Suprapubic skin (tissue), 4 donors: ENCODE measurements around the gene BSPRY. TPM values are rescaled to one million over a fixed set of nuclear protein-coding genes. Genes with fewer than 3 reads are reported as not detected.

Source experiments
- DNase-seq, 2 donors: peaks; one replicate each; pipeline ENCODE4 v3.0.0-alpha.2; 2019; ENCODE audit warnings: low spot score in 2 of 2
- H3K27ac ChIP-seq: fragments of 200-600 bp; sonication (generic); one replicate; pipeline ENCODE4 v1.5.1; 2019
- H3K27me3 ChIP-seq: fragments of 200-600 bp; sonication (generic); one replicate; pipeline ENCODE4 v1.5.1; 2019
- H3K36me3 ChIP-seq: fragments of 200-600 bp; sonication (generic); one replicate; pipeline ENCODE4 v1.5.1; 2019
- H3K4me1 ChIP-seq: fragments of 200-600 bp; sonication (generic); one replicate; pipeline ENCODE4 v1.5.1; 2019
- H3K4me3 ChIP-seq: fragments of 200-600 bp; sonication (generic); one replicate; pipeline ENCODE4 v1.5.1; 2019; ENCODE audit warnings: mild to moderate bottlenecking
- H3K9me3 ChIP-seq: fragments of 200-600 bp; sonication (generic); one replicate; pipeline ENCODE4 v1.5.1; 2019
- EP300 ChIP-seq: sonication (generic); formaldehyde crosslinking; IDR thresholded peaks from one replicate; pipeline ENCODE4 v1.6.1; 2017; ENCODE audit warnings: antibody characterized with exemption
- POLR2A ChIP-seq, 2 donors: fragments of 450-650 bp; IDR thresholded peaks; one replicate each; pipeline ENCODE4 v1.6.1; 2017; ENCODE audit warnings: antibody characterized with exemption in 2 of 2, mild to moderate bottlenecking in 2 of 2, moderate library complexity in 2 of 2
- POLR2AphosphoS5 ChIP-seq, 3 donors: sonication (generic); formaldehyde crosslinking; IDR thresholded peaks; one replicate each; pipeline ENCODE4 v1.6.1; 2017; ENCODE audit warnings: antibody characterized with exemption in 3 of 3
- WGBS: methylation state at CpG from one replicate; pipeline ENCODE4 v1.1.5; 2018; 5-methylcytosine and 5-hydroxymethylcytosine counted together
- total RNA-seq, 4 donors: library from RNA; depleted of rRNA; stranded (reverse); fragments of >200 nt; gene quantifications; one replicate each; pipeline ENCODE4 v1.1.0, GENCODE V29; 2016
- TF ChIP-seq, protein P1 (sequence below), 2 donors: fragments of 200-600 bp in 1 of 2; fragments of 450-650 bp in 1 of 2; sonication (generic) in 1 of 2; IDR thresholded peaks; one replicate each; pipeline ENCODE4 v1.5.1; 2016 to 2019; ENCODE audit warnings: antibody characterized with exemption in 2 of 2, mild to moderate bottlenecking in 1 of 2, moderate library complexity in 1 of 2

The BSPRY gene
- total RNA-seq, 4 donors from 2014 or later, result 8.3 to 37.3 (median 30.8) TPM

DNA sequence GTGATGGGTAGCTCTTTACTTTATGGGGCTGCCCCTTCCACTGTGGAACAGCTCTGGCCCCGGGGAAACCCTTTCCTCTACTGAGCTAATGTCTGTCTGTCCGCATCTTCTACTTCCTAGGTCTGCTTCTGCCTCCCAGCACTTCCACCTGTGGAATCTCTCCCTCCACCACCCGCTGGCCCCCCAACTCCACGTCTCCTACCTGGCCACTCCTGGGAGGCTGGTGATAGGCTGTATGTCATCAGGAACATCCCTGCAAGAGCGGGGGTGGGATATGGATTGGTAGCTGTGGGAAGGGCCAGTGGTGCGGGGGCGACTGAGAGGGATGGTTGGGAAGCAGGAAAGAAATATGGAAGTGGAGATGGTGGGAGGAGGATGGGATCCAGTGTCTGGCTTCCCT lies 42.6 kb downstream of the BSPRY start:
- H3K36me3 ChIP-seq, result peaks cover 74% of the 10 kb centered on the region
- WGBS, result over 99% methylated on average over 7 of the region's 7 CpGs
- TF ChIP-seq EP300 (no peak), POLR2AphosphoS5 (IDR thresholded peaks at IDR 0.05) (no peak), POLR2A (IDR thresholded peaks at IDR 0.05) (no peak)
- TF ChIP-seq, protein P1, sequence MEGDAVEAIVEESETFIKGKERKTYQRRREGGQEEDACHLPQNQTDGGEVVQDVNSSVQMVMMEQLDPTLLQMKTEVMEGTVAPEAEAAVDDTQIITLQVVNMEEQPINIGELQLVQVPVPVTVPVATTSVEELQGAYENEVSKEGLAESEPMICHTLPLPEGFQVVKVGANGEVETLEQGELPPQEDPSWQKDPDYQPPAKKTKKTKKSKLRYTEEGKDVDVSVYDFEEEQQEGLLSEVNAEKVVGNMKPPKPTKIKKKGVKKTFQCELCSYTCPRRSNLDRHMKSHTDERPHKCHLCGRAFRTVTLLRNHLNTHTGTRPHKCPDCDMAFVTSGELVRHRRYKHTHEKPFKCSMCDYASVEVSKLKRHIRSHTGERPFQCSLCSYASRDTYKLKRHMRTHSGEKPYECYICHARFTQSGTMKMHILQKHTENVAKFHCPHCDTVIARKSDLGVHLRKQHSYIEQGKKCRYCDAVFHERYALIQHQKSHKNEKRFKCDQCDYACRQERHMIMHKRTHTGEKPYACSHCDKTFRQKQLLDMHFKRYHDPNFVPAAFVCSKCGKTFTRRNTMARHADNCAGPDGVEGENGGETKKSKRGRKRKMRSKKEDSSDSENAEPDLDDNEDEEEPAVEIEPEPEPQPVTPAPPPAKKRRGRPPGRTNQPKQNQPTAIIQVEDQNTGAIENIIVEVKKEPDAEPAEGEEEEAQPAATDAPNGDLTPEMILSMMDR (IDR thresholded peaks at IDR 0.05), result no peak

DNA sequence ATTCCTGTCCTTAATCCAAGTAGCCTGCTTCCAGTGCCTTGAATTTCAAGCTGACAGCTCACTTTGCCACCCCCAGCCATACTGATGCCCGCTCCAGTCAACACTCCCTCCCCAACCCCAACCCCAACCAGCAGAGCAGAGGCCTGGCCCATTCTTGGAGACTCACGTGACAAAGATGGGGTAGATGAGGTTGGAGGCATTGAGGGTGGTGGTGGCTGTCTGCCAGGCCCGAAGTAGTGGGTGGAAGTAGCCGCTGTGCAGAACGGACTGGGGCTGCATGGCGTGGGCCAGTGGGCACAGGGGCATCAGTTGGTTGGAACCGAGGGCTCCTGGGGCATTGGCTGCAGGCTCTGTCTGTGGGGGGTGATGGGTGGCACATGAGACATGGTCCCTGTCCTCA lies 43.9 kb downstream of the BSPRY start:
- no peak for TF ChIP-seq POLR2AphosphoS5 (IDR thresholded peaks at IDR 0.05)
- no peak for TF ChIP-seq EP300
- TF ChIP-seq, protein P1 (IDR thresholded peaks at IDR 0.05), result no peak
- TF ChIP-seq POLR2A (IDR thresholded peaks at IDR 0.05), result no peak
- Histone ChIP-seq H3K36me3 (peaks cover 61% of the 10 kb centered on the region), H3K9me3 (no peaks in the 10 kb centered on the region), H3K4me3 (no peak overlapping the region), H3K27ac (no peak overlapping the region), H3K4me1 (peaks cover 2% of the 10 kb centered on the region), H3K27me3 (no peaks in the 10 kb centered on the region)
- WGBS, result 83% methylated on average over 7 of the region's 7 CpGs
- DNase-seq, result no peak

More for the DNA sequence above, 42.6 kb downstream of the BSPRY start:
- Histone ChIP-seq H3K9me3 (no peaks in the 10 kb centered on the region), H3K4me1 (no peaks in the 10 kb centered on the region), H3K27ac (no peak overlapping the region), H3K4me3 (no peak overlapping the region), H3K27me3 (no peaks in the 10 kb centered on the region)
- no peak for DNase-seq

DNA sequence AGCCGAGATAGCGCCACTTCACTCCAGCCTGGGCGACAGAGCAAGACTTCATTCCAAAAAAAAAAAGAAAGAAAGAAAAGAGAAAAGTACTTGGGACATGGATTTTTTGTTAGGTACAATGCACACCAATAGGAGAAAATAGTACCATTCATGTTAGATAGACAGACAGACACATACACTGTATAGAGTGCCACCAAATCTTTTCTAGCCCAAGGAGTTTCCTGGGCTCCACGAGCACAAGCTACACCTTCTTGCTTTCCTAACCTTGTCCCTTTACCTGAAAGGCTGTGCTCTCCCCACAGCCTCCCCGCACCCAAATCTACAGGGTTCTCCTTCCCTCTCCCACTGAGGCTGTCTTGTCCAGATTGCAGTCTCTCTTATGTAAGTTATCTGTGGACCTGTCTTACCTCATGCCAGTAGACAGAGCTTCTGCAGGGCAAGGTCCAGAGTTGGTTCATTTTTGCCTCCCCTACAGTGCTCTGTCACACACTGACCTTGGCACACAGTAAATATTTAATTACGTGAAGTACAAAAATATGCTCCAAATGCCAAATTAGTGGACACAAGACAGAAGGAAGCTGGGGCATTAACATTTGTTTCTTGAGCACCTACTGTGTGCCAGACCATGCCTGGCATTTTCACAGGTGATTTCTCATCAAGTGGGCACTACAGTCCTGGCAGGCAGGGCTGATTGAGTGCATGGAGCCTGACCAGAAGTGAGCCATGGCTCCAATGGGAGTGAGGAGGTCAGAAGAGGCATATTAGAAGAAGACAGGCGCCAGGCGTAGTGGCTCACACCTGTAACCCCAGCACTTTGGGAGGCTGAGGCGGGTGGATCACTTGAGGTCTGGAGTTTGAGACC lies 45.9 kb downstream of the BSPRY start:
- no peak overlapping the region for H3K4me3 ChIP-seq
- peaks cover 22% of the 10 kb centered on the region for H3K4me1 ChIP-seq
- peaks cover 41% of the 10 kb centered on the region for H3K36me3 ChIP-seq
- 95% methylated on average over 9 of the region's 9 CpGs for WGBS
- TF ChIP-seq POLR2A (IDR thresholded peaks at IDR 0.05), result no peak
- TF ChIP-seq, protein P1 (IDR thresholded peaks at IDR 0.05), result no peak
- no peak for TF ChIP-seq EP300
- H3K27ac ChIP-seq, result no peak overlapping the region
- no peaks in the 10 kb centered on the region for H3K9me3 ChIP-seq
- DNase-seq, result peak in 1 of 2 donors; percentile 34
- no peaks in the 10 kb centered on the region for H3K27me3 ChIP-seq

DNA sequence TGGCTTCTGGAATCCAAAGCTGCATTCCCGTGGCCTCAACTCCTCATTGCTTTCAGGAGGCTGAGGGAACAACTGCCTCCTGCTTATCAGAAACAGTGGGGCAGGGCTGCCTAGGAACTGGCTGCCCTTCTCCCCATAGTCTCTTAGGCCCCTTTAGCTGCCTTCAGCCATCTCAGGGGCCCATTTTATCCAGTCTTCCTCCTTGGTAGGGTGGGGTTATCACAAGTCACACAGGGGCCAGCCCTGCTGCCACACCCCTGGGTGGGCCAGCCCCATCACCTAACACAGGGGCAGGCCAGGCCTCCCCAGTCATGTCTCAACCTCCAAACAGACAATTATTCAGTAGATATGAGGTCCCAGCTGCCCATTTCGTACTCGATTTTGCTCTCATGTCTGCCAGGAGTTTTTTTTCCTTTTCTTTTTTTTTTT lies 47.9 kb downstream of the BSPRY start:
- H3K4me1 ChIP-seq, result peaks cover 37% of the 10 kb centered on the region
- no peak overlapping the region for H3K27ac ChIP-seq
- H3K36me3 ChIP-seq, result peaks cover 21% of the 10 kb centered on the region
- DNase-seq, result no peak
- H3K9me3 ChIP-seq, result no peaks in the 10 kb centered on the region
- H3K27me3 ChIP-seq, result no peaks in the 10 kb centered on the region
- no peak overlapping the region for H3K4me3 ChIP-seq
- 74% methylated on average over 3 of the region's 3 CpGs for WGBS
- TF ChIP-seq, protein P1 (IDR thresholded peaks at IDR 0.05), result no peak

DNA sequence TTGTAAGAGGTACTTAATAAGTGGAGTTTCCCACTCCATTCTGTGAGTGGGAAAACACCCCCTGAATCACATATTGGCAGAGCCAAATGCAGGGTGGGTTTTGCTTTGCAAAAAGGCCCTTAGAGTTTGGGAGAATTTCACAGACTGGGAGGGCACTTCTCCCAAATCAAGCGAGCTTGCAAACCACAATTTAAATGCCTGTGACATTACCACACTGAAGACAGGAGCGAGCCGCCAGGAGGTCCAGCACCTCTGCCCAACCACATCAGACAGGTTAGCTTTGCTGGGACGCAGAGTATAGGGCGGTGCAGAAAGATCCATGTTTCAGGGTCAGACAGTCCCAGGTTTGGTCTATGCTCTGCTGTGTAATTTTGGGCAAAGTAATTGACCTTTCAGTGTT lies 49.5 kb downstream of the BSPRY start:
- Histone ChIP-seq H3K27me3 (no peaks in the 10 kb centered on the region), H3K36me3 (peaks cover 11% of the 10 kb centered on the region), H3K4me1 (peaks cover 41% of the 10 kb centered on the region), H3K4me3 (no peak overlapping the region), H3K27ac (no peak overlapping the region), H3K9me3 (no peaks in the 10 kb centered on the region)
- no peak for DNase-seq
- TF ChIP-seq POLR2A (IDR thresholded peaks at IDR 0.05) (no peak), POLR2AphosphoS5 (IDR thresholded peaks at IDR 0.05) (no peak), EP300 (no peak)
- TF ChIP-seq, protein P1 (IDR thresholded peaks at IDR 0.05), result no peak
- 84% methylated on average over 5 of the region's 5 CpGs for WGBS
